RWPE1 (cell line): Measurements from ENCODE around the gene KLF18.

Source experiments
- CTCF ChIA-PET: fragments of 350-600 bp; sonication (Branson Sonifier 250); formaldehyde crosslinking; extraction: SDS; loops from one replicate; lab custom pipeline; 2021; lab: Yijun Ruan, JAX
- POLR2A ChIA-PET: fragments of 400-600 bp; formaldehyde crosslinking; extraction: SDS; loops from one replicate; lab custom pipeline; 2020; ENCODE audit warnings: antibody characterized with exemption; ENCODE audit not compliant: low non-redundant PET; lab: Yijun Ruan, JAX
- DNase-seq: peaks from one replicate; pipeline ENCODE4 v3.0.0; 2012; ENCODE audit warnings: low spot score
- H3K27ac ChIP-seq: fragments of 450-650 bp; 2 replicates; pipeline ENCODE4 v1.5.1; 2017
- CTCF ChIP-seq: fragments of 450-650 bp; conservative IDR thresholded peaks from 2 replicates; pipeline ENCODE4 v1.5.1; 2017; ENCODE audit warnings: low read depth, mild to moderate bottlenecking

Gene KLF18

GRCh38 chr1:44141531-44141930, at the start of gene KLF18:
TSS of gene KLF18 (minus strand) at chr1:44141631. CDS start at chr1:44141631, 0 bp downstream.
- TF ChIP-seq CTCF: no peak
- CTCF ChIA-PET: no interaction called here
- POLR2A ChIA-PET: no interaction called here
- H3K27ac ChIP-seq: no peak within 1 kb of the TSS
- no peak for DNase-seq

- CTCF ChIA-PET: interaction anchor here (0.6 kb wide), 1 partner anchor 1132 kb away, joined by 3 read pairs; no protein-coding TSS in a partner anchor
- DNase-seq: no peak
- no peak overlapping the region for H3K27ac ChIP-seq
- TF ChIP-seq CTCF: no peak
- POLR2A ChIA-PET: no interaction called here
These were observed 33.2 kb upstream of the KLF18 start for GRCh38 chr1:44174630-44175029.

- no peak for DNase-seq
- TF ChIP-seq CTCF: no peak
- no peak overlapping the region for H3K27ac ChIP-seq
- POLR2A ChIA-PET: no interaction called here
- CTCF ChIA-PET: interaction anchor here (0.7 to 0.9 kb wide), 3 partner anchors 14 to 63 kb away, joined by 3 to 8 read pairs (median 3); no protein-coding TSS in a partner anchor
These were observed 28.9 kb upstream of the KLF18 start for GRCh38 chr1:44170281-44170823.

GRCh38 chr1:44168520-44169098, 27.2 kb upstream of the KLF18 start:
- ChIA-PET CTCF (no interaction called here), POLR2A (no interaction called here)
- H3K27ac ChIP-seq: no peak overlapping the region
- DNase-seq: no peak
- no peak for TF ChIP-seq CTCF

- TF ChIP-seq CTCF: no peak
- H3K27ac ChIP-seq: no peak overlapping the region
- ChIA-PET CTCF (no interaction called here), POLR2A (no interaction called here)
- DNase-seq: no peak
These were observed 20.1 kb upstream of the KLF18 start for GRCh38 chr1:44161546-44161945.

- H3K27ac ChIP-seq: no peak overlapping the region
- DNase-seq: no peak
- TF ChIP-seq CTCF: no peak
- ChIA-PET POLR2A (no interaction called here), CTCF (no interaction called here)
These were observed 17.4 kb upstream of the KLF18 start for GRCh38 chr1:44158871-44159270.
